PC-3 (cell line): ENCODE measurements around the gene TMEM139. TPM values are rescaled to one million over a fixed set of nuclear protein-coding genes. Genes with fewer than 3 reads are reported as not detected.

Experiments used
- ATAC-seq: fragments of 200-7000 bp; cut with Tn5 transposase; 2 replicates; pipeline ENCODE4 v1.9.1; 2020; ENCODE audit warnings: mild to moderate bottlenecking, moderate library complexity
- BruUV-seq: library from RNA; stranded (reverse); fragments of 400-500 nt; replicated peaks from 2 replicates; lab custom pipeline; 2021; lab: Mats Ljungman, UMichigan
- CTCF ChIA-PET: fragments of 300-600 bp; sonication (Branson Sonifier 250); formaldehyde crosslinking; loops from one replicate; lab custom pipeline; 2022; ENCODE audit warnings: antibody characterized with exemption; lab: Charles Lee
- POLR2A ChIA-PET: fragments of 300-600 bp; sonication (Branson Sonifier 250); formaldehyde crosslinking; loops from one replicate; lab custom pipeline; 2022; ENCODE audit warnings: antibody characterized with exemption; ENCODE audit not compliant: unreplicated experiment; lab: Charles Lee
- DNase-seq: peaks from one replicate; pipeline ENCODE4 v3.0.0-alpha.2; 2015
- H2AFZ ChIP-seq: fragments of 300-600 bp; sonication (generic); 2 replicates; pipeline ENCODE4 v1.6.0; 2016; ENCODE audit warnings: antibody characterized with exemption, low read length
- H3F3A ChIP-seq: fragments of 300-600 bp; sonication (generic); one replicate; pipeline ENCODE4 v1.6.0; 2017; ENCODE audit warnings: antibody characterized with exemption, low read length, control low read depth, mild to moderate bottlenecking; ENCODE audit not compliant: unreplicated experiment
- H3K27ac ChIP-seq: fragments of 300-600 bp; sonication (generic); 2 replicates; pipeline ENCODE4 v1.5.1; 2016; ENCODE audit warnings: mild to moderate bottlenecking, low read length
- H3K27me3 ChIP-seq: fragments of 300-600 bp; sonication (generic); 2 replicates; pipeline ENCODE4 v1.6.1; 2016; ENCODE audit warnings: low read length, mixed read lengths
- H3K36me3 ChIP-seq: fragments of 300-600 bp; sonication (generic); 2 replicates; pipeline ENCODE4 v1.6.1; 2016; ENCODE audit warnings: low read depth, mixed run types, low read length, mixed read lengths
- H3K4me1 ChIP-seq: fragments of 300-600 bp; sonication (generic); 2 replicates; pipeline ENCODE4 v1.5.1; 2016; ENCODE audit warnings: low read length; ENCODE audit not compliant: insufficient read depth
- H3K4me2 ChIP-seq: fragments of 300-600 bp; sonication (generic); 2 replicates; pipeline ENCODE4 v1.6.0; 2016; ENCODE audit warnings: low read length
- H3K4me3 ChIP-seq: fragments of 300-600 bp; sonication (generic); 2 replicates; pipeline ENCODE4 v1.5.1; 2016; ENCODE audit warnings: mild to moderate bottlenecking, low read length, mixed read lengths
- H3K79me2 ChIP-seq: fragments of 300-600 bp; sonication (generic); 2 replicates; pipeline ENCODE4 v1.6.1; 2017; ENCODE audit warnings: low read length, mixed read lengths
- H3K9ac ChIP-seq: fragments of 300-600 bp; sonication (generic); 2 replicates; pipeline ENCODE4 v1.6.0; 2016; ENCODE audit warnings: mild to moderate bottlenecking, low read length
- H3K9me2 ChIP-seq: fragments of 300-600 bp; sonication (generic); replicated peaks from 2 replicates; pipeline ENCODE4 v1.6.1; 2016; ENCODE audit warnings: mixed run types, low read length, mixed read lengths
- H3K9me3 ChIP-seq: fragments of 300-600 bp; sonication (generic); 2 replicates; pipeline ENCODE4 v1.6.1; 2016; ENCODE audit warnings: low read length, mixed read lengths
- H4K20me1 ChIP-seq: fragments of 300-600 bp; sonication (generic); 2 replicates; pipeline ENCODE4 v1.6.1; 2016; ENCODE audit warnings: low read length, mixed read lengths
- CTCF ChIP-seq: fragments of 300-600 bp; sonication (generic); conservative IDR thresholded peaks from 2 replicates; pipeline ENCODE4 v1.5.1; 2017; ENCODE audit warnings: antibody characterized with exemption, low read depth, mild to moderate bottlenecking, low read length
- EZH2 ChIP-seq: fragments of 300-600 bp; sonication (generic); IDR thresholded peaks from one replicate; pipeline ENCODE4 v1.6.1; 2017; ENCODE audit warnings: antibody characterized with exemption, mild to moderate bottlenecking, low read length; ENCODE audit not compliant: unreplicated experiment
- EZH2phosphoT487 ChIP-seq: fragments of 300-600 bp; sonication (generic); IDR thresholded peaks from 2 replicates; pipeline ENCODE4 v1.6.1; 2018; ENCODE audit warnings: mild to moderate bottlenecking, antibody characterized with exemption, low read length, borderline replicate concordance
- intact Hi-C: fragments of 100-400 bp; cut with micrococcal nuclease; formaldehyde crosslinking; loops from 2 replicates; pipeline ENCODE4 v1.9.0; 2023
- total RNA-seq: library from RNA; depleted of rRNA; stranded (reverse); fragments of >200 nt; gene quantifications from 2 replicates; pipeline ENCODE4 v1.2.3, GENCODE V29; 2014

The TMEM139 gene
- total RNA-seq, 1 experiment from 2014 or later = 5.2 TPM

DNA sequence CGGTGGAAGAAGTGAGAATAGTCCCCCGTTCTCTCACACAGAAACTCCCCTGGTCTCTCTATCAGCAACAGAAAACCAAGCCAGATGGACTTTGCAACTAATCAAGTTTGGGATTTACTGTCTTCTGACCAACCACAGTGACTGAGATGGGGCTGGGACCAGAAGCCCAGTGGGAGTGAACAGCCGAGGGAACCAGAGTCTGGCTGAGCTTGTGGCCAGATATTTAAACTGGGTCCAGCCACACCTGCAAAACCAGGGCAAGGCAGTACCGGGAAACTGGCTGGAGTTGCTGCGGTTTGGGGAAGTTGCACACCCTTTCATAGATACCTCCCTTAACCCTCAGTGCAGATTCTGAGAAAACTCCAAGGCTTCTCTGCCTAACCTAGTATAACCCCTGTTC is 15.5 kb upstream of the TMEM139 start:
- Histone ChIP-seq H3K27me3 (no peaks in the 10 kb centered on the region), H3K4me2 (no peak overlapping the region), H3K9me2 (no peaks in the 10 kb centered on the region), H4K20me1 (no peaks in the 10 kb centered on the region), H3K4me3 (no peak overlapping the region), H3K27ac (no peak overlapping the region), H3K36me3 (peaks cover 16% of the 10 kb centered on the region; the same call in 1 of the 2 replicates), H3K9ac (no peak overlapping the region), H3K79me2 (peaks cover 13% of the 10 kb centered on the region), H3K9me3 (no peaks in the 10 kb centered on the region), H2AFZ (no peak overlapping the region), H3F3A (no peaks in the 10 kb centered on the region), H3K4me1 (peaks cover 7% of the 10 kb centered on the region)
- POLR2A ChIA-PET = no interaction called here
- TF ChIP-seq EZH2phosphoT487 (no peak), CTCF (no peak), EZH2 (no peak)
- no peak for DNase-seq
- no peak for ATAC-seq
- CTCF ChIA-PET = no interaction called here
- intact Hi-C loops = no loop called here
- no TSS peak for BruUV-seq

- no peaks in the 10 kb centered on the region for H4K20me1 ChIP-seq
- ChIA-PET CTCF (interaction anchor here (0.7 kb wide), 1 partner anchor 16 kb away, joined by 3 read pairs; no protein-coding TSS in a partner anchor), POLR2A (no interaction called here)
- ATAC-seq (no peak), DNase-seq (no peak)
- intact Hi-C loops = no loop called here
- H3K27ac ChIP-seq = no peak overlapping the region
- no peaks in the 10 kb centered on the region for H3K9me2 ChIP-seq
- H3K36me3 ChIP-seq = peaks cover 13% of the 10 kb centered on the region; the same call in 1 of the 2 replicates
- no peak overlapping the region for H3K4me3 ChIP-seq
- no peak overlapping the region for H3K9ac ChIP-seq
- H3K4me1 ChIP-seq = 0 out of 2 replicates have a peak, but pooled peaks cover 6% of the 10 kb centered on the region
- H3K79me2 ChIP-seq = no peaks in the 10 kb centered on the region
- no TSS peak for BruUV-seq
- no peak overlapping the region for H2AFZ ChIP-seq
- no peaks in the 10 kb centered on the region for H3K27me3 ChIP-seq
- no peaks in the 10 kb centered on the region for H3F3A ChIP-seq
- no peak overlapping the region for H3K4me2 ChIP-seq
- TF ChIP-seq CTCF = no peak
- TF ChIP-seq EZH2phosphoT487 = no peak
- no peak for TF ChIP-seq EZH2
- no peaks in the 10 kb centered on the region for H3K9me3 ChIP-seq
These were observed 13.5 kb upstream of the TMEM139 start for GRCh38 chr7:143271240-143271639.

DNA sequence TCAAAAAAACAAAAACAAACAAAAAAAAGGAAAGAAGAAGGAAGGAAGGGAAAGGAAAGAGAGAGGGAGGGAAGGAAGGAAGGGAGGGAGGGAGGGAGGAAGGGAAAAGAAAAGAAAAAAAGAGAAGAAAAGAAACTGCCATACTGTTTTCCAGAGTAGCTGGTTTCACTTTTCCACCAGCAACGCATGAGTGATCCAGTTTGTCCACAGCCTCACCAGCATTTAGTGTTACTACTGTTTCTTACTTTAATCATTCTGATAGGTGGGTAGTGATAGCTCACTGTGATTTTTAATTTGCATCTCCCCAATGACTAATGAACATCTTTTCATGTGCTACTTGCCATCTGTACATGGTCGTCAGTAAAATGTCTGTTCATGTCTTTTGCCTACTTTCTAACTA is 11.9 kb upstream of the TMEM139 start:
- Histone ChIP-seq H2AFZ (no peak overlapping the region), H3K36me3 (peaks cover 8% of the 10 kb centered on the region; the same call in 1 of the 2 replicates), H3K27me3 (no peaks in the 10 kb centered on the region), H3K9ac (no peak overlapping the region), H3K4me3 (no peak overlapping the region), H3K4me2 (no peak overlapping the region), H3K79me2 (no peaks in the 10 kb centered on the region), H3F3A (no peaks in the 10 kb centered on the region), H3K9me3 (no peaks in the 10 kb centered on the region), H3K9me2 (no peaks in the 10 kb centered on the region), H3K4me1 (0 out of 2 replicates have a peak, but pooled peaks cover 6% of the 10 kb centered on the region), H3K27ac (no peak overlapping the region), H4K20me1 (no peaks in the 10 kb centered on the region)
- intact Hi-C loops = no loop called here
- CTCF ChIA-PET = no interaction called here
- BruUV-seq = no TSS peak
- ATAC-seq = no peak
- DNase-seq = no peak
- TF ChIP-seq EZH2 (no peak), CTCF (no peak), EZH2phosphoT487 (no peak)
- POLR2A ChIA-PET = interaction anchor here (0.6 kb wide), 1 partner anchor 28 kb away, joined by 3 read pairs; no protein-coding TSS in a partner anchor
